Ovary (tissue), 3 donors: Measurements from ENCODE around the gene MARCHF3.

Experiments
- CTCF ChIP-seq, 3 donors: fragments of 450-650 bp in 2 of 3; fragments of 200-600 bp in 1 of 3; IDR thresholded peaks; one replicate each; pipeline versions ENCODE4 v1.5.1 to v1.8.0; 2016 to 2022; ENCODE audit warnings: antibody characterized with exemption in 3 of 3, mild to moderate bottlenecking in 1 of 3
- EP300 ChIP-seq: sonication (generic); formaldehyde crosslinking; IDR thresholded peaks from one replicate; pipeline ENCODE4 v1.6.1; 2017; ENCODE audit warnings: antibody characterized with exemption
- POLR2A ChIP-seq: fragments of 450-650 bp; IDR thresholded peaks from one replicate; pipeline ENCODE4 v1.6.1; 2017; ENCODE audit warnings: antibody characterized with exemption, mild to moderate bottlenecking, moderate library complexity
- donor health status: DM: no; HTN: no; CAD: no.

- TF ChIP-seq CTCF (IDR thresholded peaks at IDR 0.05) (no peak), POLR2A (no peak), EP300 (no peak)
Measured at GRCh38 chr5:126831156-126831555, 199.2 kb downstream of the MARCHF3 start.
